HG02943 (cell line): Measurements from ENCODE around the gene NRIP2.

Experiments
- ATAC-seq: cut with Tn5 transposase; IDR thresholded peaks from one replicate; pipeline ENCODE4 v1.9.1; 2021; ENCODE audit warnings: mild to moderate bottlenecking, low read depth, moderate library complexity; ENCODE audit not compliant: unreplicated experiment

NRIP2 gene

GRCh38 chr12:2783936-2784600 lies 50.8 kb downstream of the NRIP2 start:
- ATAC-seq, result no peak

GRCh38 chr12:2779281-2779680 lies 55.6 kb downstream of the NRIP2 start:
- ATAC-seq, result no peak

DNA sequence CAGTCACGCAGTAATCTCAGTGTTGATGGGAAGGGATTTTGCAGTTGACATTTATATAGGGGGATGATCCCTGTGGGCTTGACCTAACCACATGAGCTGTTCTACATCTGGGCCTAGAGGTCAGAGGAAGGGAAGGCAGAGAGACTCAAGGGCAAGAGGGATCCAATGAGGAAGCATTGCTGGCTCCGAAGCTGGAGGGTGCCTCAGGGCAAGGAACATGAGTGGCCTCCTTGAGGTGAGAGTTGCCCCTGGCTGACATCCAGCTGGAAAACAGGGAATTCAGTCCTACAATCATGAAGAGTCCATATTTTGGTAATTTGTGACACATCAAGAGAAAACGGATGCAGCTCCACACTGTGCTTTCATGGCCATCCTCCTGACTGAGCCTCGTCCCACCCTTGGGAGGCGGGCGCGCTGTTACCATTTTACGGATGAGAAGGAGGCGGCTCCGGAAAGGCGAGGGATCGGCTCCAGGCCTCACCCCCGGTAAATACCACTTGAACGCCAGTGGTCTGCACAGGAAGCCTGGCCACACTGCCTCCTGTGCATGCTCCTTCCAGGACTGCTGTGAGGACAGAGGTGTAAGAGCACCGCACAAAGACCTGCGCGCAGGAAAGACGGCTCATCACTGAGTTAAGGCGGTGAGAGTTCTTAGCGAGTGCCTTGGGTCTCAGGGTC lies 58.6 kb downstream of the NRIP2 start:
- ATAC-seq, result no peak

DNA sequence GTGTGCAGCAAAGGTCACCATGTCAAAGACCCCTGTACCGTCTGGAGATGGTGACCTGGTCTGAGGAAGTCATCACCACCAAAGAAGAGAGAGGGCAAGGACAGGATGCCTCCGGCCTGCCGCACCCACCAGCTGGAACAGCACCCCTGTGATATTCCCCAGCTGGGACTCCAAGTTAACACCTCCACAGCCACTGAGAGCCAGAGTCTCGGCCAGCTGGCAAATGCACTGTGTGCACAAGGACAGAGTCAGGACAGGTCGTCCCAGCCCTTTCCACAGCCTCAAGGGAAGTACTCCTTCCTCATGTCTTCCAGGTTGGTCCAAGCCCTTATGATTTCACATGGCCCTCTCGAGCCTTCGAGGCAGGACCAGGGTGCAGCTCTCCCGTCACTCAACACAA lies 59.4 kb downstream of the NRIP2 start:
- ATAC-seq, result no peak
